Keratinocyte (primary cell): Measurements from ENCODE around the gene PHOX2B. TPM values are rescaled to one million over a fixed set of nuclear protein-coding genes. Genes with fewer than 3 reads are reported as not detected.
"Not testable (repeated sequence)": the region's sequence is repeated elsewhere in the genome, so short reads cannot be mapped to it uniquely, and the experiment has no call there.

Experiments
- DNase-seq: peaks from one replicate; pipeline ENCODE4 v3.0.0-alpha.2; 2011; ENCODE audit warnings: low read depth, missing footprints, low spot score
- FAIRE-seq: peaks from 2 replicates; lab custom pipeline; 2011; peaks lifted over from hg19 to GRCh38; lab: Jason Lieb, UNC
- H2AFZ ChIP-seq: 2 replicates; pipeline ENCODE4 v1.6.0; 2012; ENCODE audit warnings: low read length, control low read depth, inconsistent platforms; ENCODE audit not compliant: control insufficient read depth
- H3K27ac ChIP-seq: 2 replicates; pipeline ENCODE4 v1.5.1; 2011; ENCODE audit warnings: low read length; ENCODE audit not compliant: control insufficient read depth, insufficient read depth
- H3K27me3 ChIP-seq: 3 replicates; pipeline ENCODE4 v1.6.0; 2011; ENCODE audit warnings: low read length; ENCODE audit not compliant: control insufficient read depth, insufficient read depth; ENCODE audit errors: extremely low read depth
- H3K36me3 ChIP-seq, 2 experiments: 2 replicates in 1 of 2; 3 replicates in 1 of 2; pipeline ENCODE4 v1.5.1; 2011; ENCODE audit warnings: low read length in 2 of 2, mild to moderate bottlenecking in 1 of 2; ENCODE audit not compliant: control insufficient read depth in 2 of 2, insufficient read depth in 2 of 2; ENCODE audit errors: extremely low read depth in 1 of 2
- H3K4me1 ChIP-seq: 3 replicates; pipeline ENCODE4 v1.5.1; 2011; ENCODE audit warnings: low read length; ENCODE audit not compliant: control insufficient read depth, insufficient read depth; ENCODE audit errors: extremely low read depth
- H3K4me2 ChIP-seq: 3 replicates; pipeline ENCODE4 v1.6.0; 2011; ENCODE audit warnings: low read depth, low read length; ENCODE audit not compliant: control insufficient read depth, insufficient read depth; ENCODE audit errors: extremely low read depth
- H3K4me3 ChIP-seq, 3 experiments: fragments of 200-600 bp in 1 of 3; sonication (generic) in 1 of 3; 2 replicates in 2 of 3; 3 replicates in 1 of 3; pipeline ENCODE4 v1.5.1; 2011 to 2016; ENCODE audit warnings: low read length in 3 of 3, mild to moderate bottlenecking in 3 of 3, control low read depth in 2 of 3, inconsistent platforms in 1 of 3, low read depth in 1 of 3, mixed read lengths in 1 of 3, mixed run types in 1 of 3, moderate library complexity in 1 of 3; ENCODE audit not compliant: control insufficient read depth in 2 of 3, insufficient read depth in 2 of 3; ENCODE audit errors: extremely low read depth in 1 of 3
- H3K79me2 ChIP-seq: 2 replicates; pipeline ENCODE4 v1.6.0; 2012; ENCODE audit warnings: low read length; ENCODE audit not compliant: control insufficient read depth, insufficient read depth
- H3K9ac ChIP-seq: 3 replicates; pipeline ENCODE4 v1.6.0; 2011; ENCODE audit warnings: low read length; ENCODE audit not compliant: control insufficient read depth, insufficient read depth; ENCODE audit errors: extremely low read depth
- H3K9me1 ChIP-seq: 3 replicates; pipeline ENCODE4 v1.6.0; 2011; ENCODE audit warnings: low read length; ENCODE audit not compliant: control insufficient read depth, insufficient read depth; ENCODE audit errors: extremely low read depth
- H3K9me3 ChIP-seq: 2 replicates; pipeline ENCODE4 v1.5.1; 2012; ENCODE audit warnings: low read depth, low read length; ENCODE audit not compliant: control insufficient read depth
- H4K20me1 ChIP-seq: 3 replicates; pipeline ENCODE4 v1.6.0; 2011; ENCODE audit warnings: low read length; ENCODE audit not compliant: control insufficient read depth, insufficient read depth; ENCODE audit errors: extremely low read depth
- CTCF ChIP-seq, 3 experiments: IDR thresholded peaks in 1 of 3; conservative IDR thresholded peaks in 1 of 3; optimal IDR thresholded peaks in 1 of 3; 2 replicates in 2 of 3; 3 replicates in 1 of 3; pipeline versions ENCODE3 to v1.5.1; 2011; ENCODE audit warnings: low read length in 3 of 3, mild to moderate bottlenecking in 3 of 3, moderate library complexity in 2 of 3, control low read depth in 1 of 3, inconsistent platforms in 1 of 3; ENCODE audit not compliant: insufficient read depth in 2 of 3; ENCODE audit errors: extremely low read depth in 1 of 3
- EZH2 ChIP-seq: IDR thresholded peaks from one replicate; pipeline ENCODE4 v1.6.1; 2012; ENCODE audit warnings: inconsistent platforms, mild to moderate bottlenecking, low read length, moderate library complexity
- dilution Hi-C: fragments of 300-500 bp; cut with MboI; formaldehyde crosslinking; loops from one replicate; pipeline ENCODE4 v1.7.0; 2020; ENCODE audit warnings: low sequenced_read_pairs; ENCODE audit not compliant: extremely low pct_ligation_motif_present
- polyA plus RNA-seq, 5 experiments: library from polyadenylated mRNA; depleted of rRNA in 3 of 5; stranded (reverse) in 3 of 5; stranded (forward) in 1 of 5; unstranded in 1 of 5; fragments of >200 nt; gene quantifications; 1 replicate in 1 of 5; 2 replicates in 3 of 5; 3 replicates in 1 of 5; pipeline versions ENCODE4 v1.2.1 to v1.2.3, GENCODE V29; 2011 to 2012; ENCODE audit warnings: missing spikeins in 2 of 5, low read depth in 1 of 5, low replicate concordance in 1 of 5

PHOX2B gene
- polyA plus RNA-seq, 1 donor (not counting 4 experiments of a cell fraction or from before 2014, with no cell fraction given): not detected

DNA sequence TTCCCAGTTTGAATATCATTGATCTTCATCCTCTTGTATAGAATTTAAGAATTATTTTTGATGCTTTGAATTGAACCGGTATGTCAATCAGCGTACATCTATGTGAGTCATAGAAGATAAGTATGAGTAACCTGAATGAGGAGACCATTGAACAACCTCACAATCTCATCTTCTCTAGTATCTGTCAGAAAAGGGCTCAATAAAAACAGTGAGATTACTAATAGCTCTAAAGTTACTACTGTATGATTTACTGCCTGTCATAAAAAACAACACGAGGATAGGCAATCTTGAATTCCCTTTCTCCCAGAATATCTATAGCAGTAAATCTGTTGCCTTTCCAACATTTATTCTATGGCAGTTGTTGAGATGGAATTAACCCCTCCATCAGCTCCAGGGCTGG lies 36.1 kb downstream of the PHOX2B start:
- Histone ChIP-seq H3K27me3 (no peaks in the 10 kb centered on the region), H4K20me1 (no peaks in the 10 kb centered on the region), H2AFZ (no peak overlapping the region), H3K4me3 (no peak overlapping the region), H3K27ac (no peak overlapping the region), H3K36me3 (no peaks in the 10 kb centered on the region), H3K79me2 (no peaks in the 10 kb centered on the region), H3K9ac (no peak overlapping the region), H3K9me1 (no peaks in the 10 kb centered on the region), H3K4me1 (peaks cover 20% of the 10 kb centered on the region), H3K4me2 (no peak overlapping the region), H3K9me3 (no peaks in the 10 kb centered on the region)
- dilution Hi-C loops: no loop called here
- DNase-seq: no peak
- no peak for TF ChIP-seq CTCF (optimal IDR thresholded peaks at IDR 0.05 in 1 of 3, IDR thresholded peaks at IDR 0.05 in 1 of 3, conservative IDR thresholded peaks at IDR 0.05 in 1 of 3; ENCODE audit: extremely low read depth in 1 of 3, insufficient read depth in 2 of 3, low read length in 3 of 3)
- no peak for TF ChIP-seq EZH2
- FAIRE-seq: no peak

- H4K20me1 ChIP-seq, H3K36me3 ChIP-seq, H3K4me2 ChIP-seq, H3K9ac ChIP-seq, H3K27ac ChIP-seq, H3K27me3 ChIP-seq, dilution Hi-C loops, H3K9me1 ChIP-seq, DNase-seq, H3K9me3 ChIP-seq, H2AFZ ChIP-seq, H3K4me3 ChIP-seq, H3K79me2 ChIP-seq, FAIRE-seq: not testable (repeated sequence)
- H3K4me1 ChIP-seq: peaks cover 20% of the 10 kb centered on the region
Measured at GRCh38 chr4:41711654-41712053, 36.9 kb downstream of the PHOX2B start.

GRCh38 chr4:41709844-41710481 lies 38.6 kb downstream of the PHOX2B start:
- H3K9me1 ChIP-seq: no peaks in the 10 kb centered on the region
- H3K36me3 ChIP-seq: no peaks in the 10 kb centered on the region
- H4K20me1 ChIP-seq: no peaks in the 10 kb centered on the region
- DNase-seq (peak; percentile 63), FAIRE-seq (peak; percentile 52)
- H3K9me3 ChIP-seq: no peaks in the 10 kb centered on the region
- peak overlapping the region in 1 of 3 experiments; percentile 19 for H3K4me3 ChIP-seq
- H3K9ac ChIP-seq: no peak overlapping the region
- H3K27me3 ChIP-seq: no peaks in the 10 kb centered on the region
- H3K4me1 ChIP-seq: peaks cover 20% of the 10 kb centered on the region
- dilution Hi-C loops: no loop called here
- H3K79me2 ChIP-seq: no peaks in the 10 kb centered on the region
- peak overlapping the region; percentile 69 for H3K4me2 ChIP-seq
- peak overlapping the region; percentile 72 for H2AFZ ChIP-seq
- TF ChIP-seq CTCF (optimal IDR thresholded peaks at IDR 0.05 in 1 of 3, IDR thresholded peaks at IDR 0.05 in 1 of 3, conservative IDR thresholded peaks at IDR 0.05 in 1 of 3; ENCODE audit: extremely low read depth in 1 of 3, insufficient read depth in 2 of 3, low read length in 3 of 3) (no peak), EZH2 (no peak)
- peak overlapping the region; percentile 60 for H3K27ac ChIP-seq
